Measurements from ENCODE around the gene TMCC1.

TMCC1 gene

DNA sequence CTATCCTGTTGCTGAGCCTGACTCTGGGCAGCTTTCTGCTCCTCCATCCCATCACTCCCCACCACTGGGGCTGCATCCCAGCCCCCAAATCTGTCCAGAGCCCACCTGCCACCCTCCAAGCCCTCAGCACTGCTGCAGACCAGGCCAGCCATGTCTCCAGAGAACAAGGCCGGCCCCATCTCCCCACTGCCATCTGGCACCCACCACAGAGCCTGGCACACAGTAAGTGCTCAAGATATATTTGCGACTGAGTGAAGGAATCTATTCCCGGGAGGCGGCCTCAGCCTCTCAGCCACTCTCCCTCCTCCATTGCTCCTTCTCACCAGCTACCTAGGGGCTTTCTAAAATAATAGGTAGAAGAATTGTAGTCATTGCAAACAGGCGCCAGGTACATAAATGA, 291.8 kb downstream of the TMCC1 start:
- H3K4me3 ChIP-seq (replicated peaks; ENCODE audit: low read depth, low read length): no peak overlapping the region
- no peak for DNase-seq (ENCODE audit: extremely low read depth, low read depth)
- TF ChIP-seq CTCF (IDR thresholded peaks at IDR 0.05; ENCODE audit: low read depth, low read length, missing control alignments): no peak

- no peak for TF ChIP-seq CTCF (IDR thresholded peaks at IDR 0.05; ENCODE audit: low read depth, low read length, missing control alignments)
These were observed 293.2 kb downstream of the TMCC1 start for GRCh38 chr3:129600348-129600747.

GRCh38 chr3:129599607-129600006, 293.9 kb downstream of the TMCC1 start:
- DNase-seq (ENCODE audit: extremely low read depth, low read depth): no peak
- no peak for TF ChIP-seq CTCF (IDR thresholded peaks at IDR 0.05; ENCODE audit: low read depth, low read length, missing control alignments)
- no peak overlapping the region for H3K4me3 ChIP-seq (replicated peaks; ENCODE audit: low read depth, low read length)

More at GRCh38 chr3:129600348-129600747, 293.2 kb downstream of the TMCC1 start:
- no peak for DNase-seq (ENCODE audit: extremely low read depth, low read depth)
- no peak overlapping the region for H3K4me3 ChIP-seq (replicated peaks; ENCODE audit: low read depth, low read length)

GRCh38 chr3:129599073-129599472, 294.4 kb downstream of the TMCC1 start:
- no peak for DNase-seq (ENCODE audit: extremely low read depth, low read depth)
- TF ChIP-seq CTCF (IDR thresholded peaks at IDR 0.05; ENCODE audit: low read depth, low read length, missing control alignments): no peak
- H3K4me3 ChIP-seq (replicated peaks; ENCODE audit: low read depth, low read length): no peak overlapping the region

GRCh38 chr3:129598484-129598883, 295.0 kb downstream of the TMCC1 start:
- no peak for DNase-seq (ENCODE audit: extremely low read depth, low read depth)
- no peak overlapping the region for H3K4me3 ChIP-seq (replicated peaks; ENCODE audit: low read depth, low read length)
- no peak for TF ChIP-seq CTCF (IDR thresholded peaks at IDR 0.05; ENCODE audit: low read depth, low read length, missing control alignments)

- no peak for TF ChIP-seq CTCF (IDR thresholded peaks at IDR 0.05; ENCODE audit: low read depth, low read length, missing control alignments)
- DNase-seq (ENCODE audit: extremely low read depth, low read depth): no peak
These were observed 295.5 kb downstream of the TMCC1 start for GRCh38 chr3:129598000-129598381.

More at GRCh38 chr3:129598000-129598381, 295.5 kb downstream of the TMCC1 start:
- H3K4me3 ChIP-seq (replicated peaks; ENCODE audit: low read depth, low read length): no peak overlapping the region
